Smooth muscle cell (in vitro differentiated cells): Measurements from ENCODE around the gene FBN1. TPM values are rescaled to one million over a fixed set of nuclear protein-coding genes. Genes with fewer than 3 reads are reported as not detected.

Experiments
- DNase-seq: peaks from one replicate; lab custom pipeline; 2025; ENCODE audit not compliant: unreplicated experiment; lab: John Stamatoyannopoulos, UW
- H2AFZ ChIP-seq: fragments of 200-600 bp; sonication (generic); 2 replicates; pipeline ENCODE4 v1.6.0; 2016; ENCODE audit warnings: antibody characterized with exemption, low read depth, mild to moderate bottlenecking
- H3F3A ChIP-seq: fragments of 200-600 bp; sonication (generic); 2 replicates; pipeline ENCODE4 v1.6.0; 2017; ENCODE audit warnings: antibody characterized with exemption, low read depth
- H3K27ac ChIP-seq: fragments of 200-600 bp; sonication (generic); 2 replicates; pipeline ENCODE4 v1.5.1; 2016; ENCODE audit warnings: low read depth, mild to moderate bottlenecking
- H3K27me3 ChIP-seq: fragments of 200-600 bp; sonication (generic); 2 replicates; pipeline ENCODE4 v1.6.1; 2016; ENCODE audit warnings: low read depth, mild to moderate bottlenecking
- H3K36me3 ChIP-seq: fragments of 200-600 bp; sonication (generic); 2 replicates; pipeline ENCODE4 v1.5.1; 2016; ENCODE audit warnings: low read depth
- H3K4me1 ChIP-seq: fragments of 200-600 bp; sonication (generic); 2 replicates; pipeline ENCODE4 v1.5.1; 2016; ENCODE audit warnings: low read depth
- H3K4me2 ChIP-seq: fragments of 200-600 bp; sonication (generic); 2 replicates; pipeline ENCODE4 v1.6.0; 2016; ENCODE audit warnings: mild to moderate bottlenecking
- H3K4me3 ChIP-seq: fragments of 200-600 bp; sonication (generic); 2 replicates; pipeline ENCODE4 v1.5.1; 2016; ENCODE audit warnings: mild to moderate bottlenecking
- H3K79me2 ChIP-seq: fragments of 200-600 bp; sonication (generic); 2 replicates; pipeline ENCODE4 v1.6.0; 2016; ENCODE audit warnings: low read depth, mild to moderate bottlenecking
- H3K9ac ChIP-seq: fragments of 200-600 bp; sonication (generic); 2 replicates; pipeline ENCODE4 v1.6.0; 2016; ENCODE audit warnings: low read depth
- H3K9me3 ChIP-seq: fragments of 200-600 bp; sonication (generic); replicated peaks from 2 replicates; pipeline ENCODE4 v1.5.1; 2016; ENCODE audit warnings: low read depth
- H4K20me1 ChIP-seq: fragments of 200-600 bp; sonication (generic); 2 replicates; pipeline ENCODE4 v1.6.0; 2016; ENCODE audit warnings: low read depth
- CTCF ChIP-seq: fragments of 200-600 bp; sonication (generic); IDR thresholded peaks from 2 replicates; pipeline ENCODE4 v1.5.1; 2017; ENCODE audit warnings: borderline replicate concordance, mild to moderate bottlenecking, antibody characterized with exemption; ENCODE audit not compliant: insufficient read depth, poor library complexity, severe bottlenecking
- WGBS: methylation state at CpG from one replicate; pipeline ENCODE4 v1.1.7; 2016; ENCODE audit warnings: low lambda C conversion rate; 5-methylcytosine and 5-hydroxymethylcytosine counted together
- polyA plus RNA-seq: library from polyadenylated mRNA; unstranded; fragments of >200 nt; fragmentation: Nextera tagmentation; extraction: Ambion mirVana; gene quantifications from 2 replicates; pipeline ENCODE4 v1.2.1, GENCODE V29; 2016
- total RNA-seq: library from RNA; depleted of rRNA; stranded (reverse); fragments of >200 nt; gene quantifications from 2 replicates; pipeline ENCODE4 v1.2.3, GENCODE V29; 2014

FBN1 gene
- total and polyA plus RNA-seq, 2 experiments from 2014 or later: 137 to 330 TPM

DNA sequence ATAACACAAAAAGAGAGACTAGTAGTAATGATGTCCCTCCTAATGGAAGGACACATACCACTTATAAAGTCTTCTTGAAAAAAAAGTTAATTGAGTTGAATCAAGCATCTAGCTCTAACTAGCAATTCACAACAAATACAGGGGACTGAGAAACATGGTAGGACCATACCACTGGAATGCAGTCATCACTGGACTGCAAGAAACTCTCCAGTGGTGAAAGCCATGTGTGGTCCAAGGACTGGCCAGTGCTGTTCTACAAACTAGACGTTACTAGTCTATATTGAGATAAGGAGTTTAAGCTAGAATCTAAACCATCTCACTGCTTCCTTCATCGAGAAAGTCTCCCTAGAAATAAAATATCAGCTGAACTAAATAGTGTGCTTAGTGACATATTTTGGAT is 16.7 kb downstream of the FBN1 start:
- Histone ChIP-seq H3K27ac (peak overlapping the region; percentile 62), H3K36me3 (no peaks in the 10 kb centered on the region), H3K9me3 (no peaks in the 10 kb centered on the region), H2AFZ (no peak overlapping the region), H3K79me2 (peaks cover 72% of the 10 kb centered on the region), H3K27me3 (no peaks in the 10 kb centered on the region), H3K4me3 (no peak overlapping the region), H3K9ac (no peak overlapping the region), H3K4me2 (peak overlapping the region; percentile 9), H4K20me1 (peaks cover 6% of the 10 kb centered on the region), H3K4me1 (peaks cover 39% of the 10 kb centered on the region), H3F3A (peaks cover 14% of the 10 kb centered on the region)
- no peak for DNase-seq
- WGBS: 49% methylated on average over 2 of the region's 2 CpGs
- no peak for TF ChIP-seq CTCF

DNA sequence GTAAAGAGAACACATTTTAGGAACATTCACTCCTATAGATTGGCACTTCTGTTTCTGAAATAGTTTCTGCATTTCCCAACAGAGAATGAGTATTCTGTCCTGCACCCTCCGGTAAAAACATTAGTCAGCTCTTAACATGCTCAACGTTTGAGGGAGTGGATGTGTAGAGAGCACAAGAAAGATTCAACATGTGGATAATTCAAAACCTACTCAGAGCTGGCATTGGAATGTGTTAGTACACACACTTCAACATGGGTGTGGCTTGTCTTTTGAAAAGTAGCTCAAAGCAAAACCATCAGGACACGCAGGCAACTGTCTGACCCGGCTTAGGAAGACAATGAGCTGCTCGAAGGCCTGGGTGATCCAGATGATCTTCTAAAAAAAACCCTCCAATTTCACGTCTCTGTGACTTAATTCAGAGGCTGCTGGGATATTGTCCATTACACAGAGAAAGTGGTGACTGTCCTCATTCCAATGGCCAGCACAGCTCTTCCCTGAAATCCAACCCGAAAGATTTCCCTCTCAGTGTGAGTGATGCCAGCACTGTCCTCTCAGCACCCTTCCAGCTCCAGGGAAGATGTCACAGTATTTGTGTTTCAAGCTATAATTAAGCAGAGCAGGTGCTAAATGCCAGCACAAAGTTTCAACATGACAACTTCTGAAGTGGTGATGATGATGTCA is 18.1 kb downstream of the FBN1 start:
- peaks cover 6% of the 10 kb centered on the region for H4K20me1 ChIP-seq
- H3F3A ChIP-seq: peaks cover 6% of the 10 kb centered on the region
- H3K27ac ChIP-seq: peak overlapping the region; percentile 62
- H2AFZ ChIP-seq: no peak overlapping the region
- no peak for TF ChIP-seq CTCF
- H3K4me2 ChIP-seq: peak overlapping the region; percentile 49
- no peaks in the 10 kb centered on the region for H3K27me3 ChIP-seq
- WGBS: 30% methylated on average over 7 of the region's 7 CpGs
- no peak overlapping the region for H3K4me3 ChIP-seq
- no peak for DNase-seq
- no peaks in the 10 kb centered on the region for H3K36me3 ChIP-seq
- no peaks in the 10 kb centered on the region for H3K9me3 ChIP-seq
- H3K79me2 ChIP-seq: peaks cover 73% of the 10 kb centered on the region
- peaks cover 39% of the 10 kb centered on the region for H3K4me1 ChIP-seq
- H3K9ac ChIP-seq: no peak overlapping the region

DNA sequence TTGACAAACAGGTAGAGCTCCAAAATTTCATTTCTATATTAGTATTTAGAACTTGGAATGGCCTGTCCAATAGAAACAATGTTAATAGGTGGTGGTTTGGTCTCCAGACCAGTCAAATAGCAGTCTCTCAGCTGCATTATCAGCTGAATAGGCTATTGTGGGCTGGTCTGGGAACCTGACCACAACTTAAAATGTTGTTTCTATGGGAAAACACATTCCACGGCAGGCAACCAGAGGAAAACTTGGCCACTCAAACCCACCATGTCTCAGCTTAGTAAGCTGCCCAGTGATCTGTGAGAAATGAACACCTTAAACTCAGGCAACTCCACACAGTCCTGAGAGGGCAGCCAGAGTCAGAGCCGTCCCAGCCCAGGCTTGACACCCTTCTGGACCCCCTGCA is 20.4 kb downstream of the FBN1 start:
- Histone ChIP-seq H3F3A (peaks cover 6% of the 10 kb centered on the region), H3K4me2 (peak overlapping the region; percentile 29), H3K27ac (peak overlapping the region; percentile 54), H3K36me3 (peaks cover 4% of the 10 kb centered on the region), H3K4me3 (no peak overlapping the region), H3K79me2 (peaks cover 71% of the 10 kb centered on the region), H3K9ac (no peak overlapping the region), H3K27me3 (no peaks in the 10 kb centered on the region), H3K4me1 (peaks cover 21% of the 10 kb centered on the region), H4K20me1 (peaks cover 13% of the 10 kb centered on the region), H2AFZ (no peak overlapping the region), H3K9me3 (no peaks in the 10 kb centered on the region)
- 68% methylated on average over 2 of the region's 2 CpGs for WGBS
- no peak for DNase-seq
- no peak for TF ChIP-seq CTCF

DNA sequence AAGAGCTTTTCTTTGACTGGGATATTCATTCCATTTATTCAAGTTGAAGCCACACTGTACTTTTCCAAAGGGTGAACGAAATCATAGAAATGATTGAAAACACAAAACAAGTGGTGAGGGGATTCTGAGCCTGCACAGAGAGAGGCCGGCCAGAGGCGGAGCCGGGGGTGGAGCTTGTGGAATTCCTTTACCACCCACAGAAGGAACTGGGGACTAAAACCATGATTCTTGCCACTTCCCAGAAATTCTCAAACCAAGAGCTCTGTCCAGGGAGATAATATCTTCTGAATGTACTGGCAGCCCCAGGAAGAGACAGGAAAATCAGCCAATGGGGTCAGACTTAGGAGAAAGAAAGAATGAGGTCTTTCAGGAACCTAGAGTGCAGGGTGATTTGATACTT is 20.8 kb downstream of the FBN1 start:
- Histone ChIP-seq H3K79me2 (peaks cover 73% of the 10 kb centered on the region), H3K27ac (peak overlapping the region; percentile 54), H3K9ac (no peak overlapping the region), H3K4me2 (peak overlapping the region; percentile 29), H3F3A (peaks cover 6% of the 10 kb centered on the region), H3K4me3 (no peak overlapping the region), H3K36me3 (peaks cover 4% of the 10 kb centered on the region), H3K27me3 (no peaks in the 10 kb centered on the region), H2AFZ (no peak overlapping the region), H3K4me1 (peaks cover 21% of the 10 kb centered on the region), H3K9me3 (no peaks in the 10 kb centered on the region), H4K20me1 (peaks cover 13% of the 10 kb centered on the region)
- WGBS: 86% methylated on average over 4 of the region's 4 CpGs
- no peak for TF ChIP-seq CTCF
- DNase-seq: no peak
